Liver (tissue), 9 donors: Measurements from ENCODE around the gene KIAA0930. TPM values are rescaled to one million over a fixed set of nuclear protein-coding genes. Genes with fewer than 3 reads are reported as not detected.

Experiments
- DNase-seq: peaks from one replicate; pipeline ENCODE4 v3.0.0-alpha.2; 2017; ENCODE audit warnings: low spot score
- H3K27ac ChIP-seq, 2 donors: one replicate each; pipeline ENCODE4 v1.7.0; 2013; ENCODE audit warnings: inconsistent platforms in 2 of 2, low read length in 2 of 2, control low read depth in 1 of 2, low read depth in 1 of 2, mild to moderate bottlenecking in 1 of 2
- H3K27me3 ChIP-seq, 4 donors: one replicate each; pipeline versions ENCODE4 v1.6.1 to v1.7.0; 2013; ENCODE audit warnings: low read length in 3 of 4, inconsistent platforms in 1 of 4, mild to moderate bottlenecking in 1 of 4, moderate library complexity in 1 of 4; ENCODE audit not compliant: control insufficient read depth in 4 of 4, insufficient read depth in 4 of 4
- H3K36me3 ChIP-seq, 4 donors: one replicate each; pipeline versions ENCODE4 v1.6.1 to v1.7.0; 2013; ENCODE audit warnings: low read length in 3 of 4, mild to moderate bottlenecking in 3 of 4, low read depth in 1 of 4, moderate library complexity in 1 of 4; ENCODE audit not compliant: control insufficient read depth in 4 of 4, insufficient read depth in 3 of 4
- H3K4me1 ChIP-seq, 4 donors: one replicate each; pipeline versions ENCODE4 v1.6.1 to v1.7.0; 2013; ENCODE audit warnings: low read length in 3 of 4, mild to moderate bottlenecking in 3 of 4, moderate library complexity in 1 of 4; ENCODE audit not compliant: control insufficient read depth in 4 of 4, insufficient read depth in 4 of 4
- H3K4me3 ChIP-seq, 3 donors: one replicate each; pipeline versions ENCODE4 v1.6.1 to v1.7.0; 2013; ENCODE audit warnings: low read length in 3 of 3, control low read depth in 1 of 3, low read depth in 1 of 3, mild to moderate bottlenecking in 1 of 3
- H3K9ac ChIP-seq, 2 donors: one replicate each; pipeline ENCODE4 v1.7.0; 2013; ENCODE audit warnings: low read length in 2 of 2, mild to moderate bottlenecking in 2 of 2, moderate library complexity in 2 of 2, control low read depth in 1 of 2, low read depth in 1 of 2
- H3K9me3 ChIP-seq, 4 donors: one replicate each; pipeline versions ENCODE4 v1.6.1 to v1.7.0; 2013; ENCODE audit warnings: low read length in 3 of 4; ENCODE audit not compliant: control insufficient read depth in 4 of 4
- FOXA2 ChIP-seq: IDR thresholded peaks from 2 replicates; pipeline ENCODE4 v1.6.1; 2016; ENCODE audit warnings: antibody characterized with exemption
- GABPA ChIP-seq, 2 donors: IDR thresholded peaks in 1 of 2; conservative IDR thresholded peaks in 1 of 2; 2 replicates each; pipeline ENCODE4 v1.6.1; 2016; ENCODE audit warnings: antibody characterized with exemption in 2 of 2, mild to moderate bottlenecking in 1 of 2, moderate library complexity in 1 of 2
- HNF4A ChIP-seq, 2 donors: conservative IDR thresholded peaks; 2 replicates each; pipeline ENCODE4 v1.6.1; 2016; ENCODE audit warnings: antibody characterized with exemption in 2 of 2, mild to moderate bottlenecking in 2 of 2
- HNF4G ChIP-seq: IDR thresholded peaks from 2 replicates; pipeline ENCODE4 v1.6.1; 2016; ENCODE audit warnings: antibody characterized with exemption
- NR2F2 ChIP-seq: IDR thresholded peaks from 2 replicates; pipeline ENCODE4 v1.6.1; 2016; ENCODE audit warnings: antibody characterized with exemption
- RAD21 ChIP-seq, 2 donors: IDR thresholded peaks; 2 replicates each; pipeline ENCODE4 v1.6.1; 2016; ENCODE audit warnings: antibody characterized with exemption in 2 of 2, mild to moderate bottlenecking in 2 of 2
- RXRA ChIP-seq, 2 donors: IDR thresholded peaks; 2 replicates each; pipeline ENCODE4 v1.6.1; 2017 to 2018; ENCODE audit warnings: antibody characterized with exemption in 2 of 2, mild to moderate bottlenecking in 1 of 2
- WGBS: extraction: QIAGEN DNeasy Blood & Tissue Kit; methylation state at CpG from one replicate; pipeline ENCODE4 v1.1.7; 2013; 5-methylcytosine and 5-hydroxymethylcytosine counted together
- polyA plus RNA-seq, 2 donors: library from polyadenylated mRNA; stranded (reverse) in 1 of 2; unstranded in 1 of 2; fragments of 200-250 nt in 1 of 2; fragments of >200 nt in 1 of 2; fragmentation: Nextera tagmentation in 1 of 2; extraction: Ambion mirVana in 1 of 2; gene quantifications; one replicate each; pipeline versions ENCODE4 v1.2.1 to v1.2.3, GENCODE V29; 2013 to 2015
- total RNA-seq, 2 donors: library from RNA; depleted of rRNA; stranded (reverse); fragments of >200 nt; gene quantifications; one replicate each; pipeline ENCODE4 v1.2.3, GENCODE V29; 2014
- TF ChIP-seq, protein P1 (sequence below): fragments of 150-350 bp; IDR thresholded peaks from 2 replicates; pipeline ENCODE4 v1.5.1; 2017; ENCODE audit warnings: improper control_type of control experiment, low read depth, low read length; ENCODE audit not compliant: missing input control
- donor health status: healthy.
- donor health status: healthy.
- donor health status: healthy.
- donor health status: healthy.
- donor health status: healthy.

KIAA0930 gene
- total and polyA plus RNA-seq, 4 donors = 6.1 to 30.0 (median 17.6) TPM

DNA sequence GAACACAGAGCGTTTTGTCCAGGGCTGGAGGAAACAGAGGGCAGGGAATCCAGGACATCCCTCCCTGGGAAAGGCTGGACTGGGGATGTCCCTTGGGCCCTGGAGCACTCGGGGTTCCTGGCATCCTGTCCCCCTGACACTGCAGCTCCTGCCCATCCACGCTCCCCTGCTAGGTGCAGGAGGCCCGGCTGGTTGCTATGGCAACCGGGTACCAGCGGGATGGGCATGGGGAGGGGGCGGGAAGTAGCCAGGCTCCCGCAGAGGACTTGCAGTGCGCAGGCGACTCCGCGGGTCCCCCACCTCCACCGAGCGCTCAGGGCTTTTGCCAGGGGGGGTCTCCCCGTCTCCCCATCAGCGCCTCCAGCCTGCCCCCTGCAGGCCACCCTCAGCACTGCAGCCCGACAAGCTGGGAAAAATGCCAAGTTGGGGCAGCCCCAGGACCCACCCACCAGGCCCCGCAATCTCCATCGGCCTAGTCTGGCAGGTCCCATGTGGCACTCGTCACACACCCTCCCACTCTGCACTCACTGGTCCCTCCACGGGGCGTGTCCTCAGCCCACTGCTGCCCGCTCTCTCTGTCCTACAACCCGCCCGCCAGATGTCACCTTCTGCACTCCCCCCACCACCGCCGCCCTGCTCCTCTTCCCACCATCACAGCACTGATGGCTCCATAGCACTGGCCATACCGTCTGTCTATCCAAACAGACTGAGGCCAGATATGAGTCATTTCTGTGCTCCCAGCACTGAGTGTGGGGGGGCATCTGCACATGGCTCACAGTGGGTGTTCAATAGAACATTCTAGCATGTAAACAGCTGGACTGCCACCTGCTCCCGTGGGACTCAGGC is 31.5 kb downstream of the KIAA0930 start:
- peaks cover 0 to 3% (median 0%) of the 10 kb centered on the region in 4 donors for H3K4me1 ChIP-seq
- 78% methylated on average over 29 of the region's 29 CpGs for WGBS
- no peak overlapping the region for H3K9ac ChIP-seq
- H3K27ac ChIP-seq = no peak overlapping the region
- no peak for DNase-seq
- H3K27me3 ChIP-seq = no peaks in the 10 kb centered on the region
- H3K4me3 ChIP-seq = no peak overlapping the region
- H3K9me3 ChIP-seq = no peaks in the 10 kb centered on the region
- H3K36me3 ChIP-seq = peaks cover 0 to 19% (median 6%) of the 10 kb centered on the region in 4 donors
- TF ChIP-seq, protein P1, sequence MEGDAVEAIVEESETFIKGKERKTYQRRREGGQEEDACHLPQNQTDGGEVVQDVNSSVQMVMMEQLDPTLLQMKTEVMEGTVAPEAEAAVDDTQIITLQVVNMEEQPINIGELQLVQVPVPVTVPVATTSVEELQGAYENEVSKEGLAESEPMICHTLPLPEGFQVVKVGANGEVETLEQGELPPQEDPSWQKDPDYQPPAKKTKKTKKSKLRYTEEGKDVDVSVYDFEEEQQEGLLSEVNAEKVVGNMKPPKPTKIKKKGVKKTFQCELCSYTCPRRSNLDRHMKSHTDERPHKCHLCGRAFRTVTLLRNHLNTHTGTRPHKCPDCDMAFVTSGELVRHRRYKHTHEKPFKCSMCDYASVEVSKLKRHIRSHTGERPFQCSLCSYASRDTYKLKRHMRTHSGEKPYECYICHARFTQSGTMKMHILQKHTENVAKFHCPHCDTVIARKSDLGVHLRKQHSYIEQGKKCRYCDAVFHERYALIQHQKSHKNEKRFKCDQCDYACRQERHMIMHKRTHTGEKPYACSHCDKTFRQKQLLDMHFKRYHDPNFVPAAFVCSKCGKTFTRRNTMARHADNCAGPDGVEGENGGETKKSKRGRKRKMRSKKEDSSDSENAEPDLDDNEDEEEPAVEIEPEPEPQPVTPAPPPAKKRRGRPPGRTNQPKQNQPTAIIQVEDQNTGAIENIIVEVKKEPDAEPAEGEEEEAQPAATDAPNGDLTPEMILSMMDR = peak; percentile 39
- no peak for TF ChIP-seq NR2F2

DNA sequence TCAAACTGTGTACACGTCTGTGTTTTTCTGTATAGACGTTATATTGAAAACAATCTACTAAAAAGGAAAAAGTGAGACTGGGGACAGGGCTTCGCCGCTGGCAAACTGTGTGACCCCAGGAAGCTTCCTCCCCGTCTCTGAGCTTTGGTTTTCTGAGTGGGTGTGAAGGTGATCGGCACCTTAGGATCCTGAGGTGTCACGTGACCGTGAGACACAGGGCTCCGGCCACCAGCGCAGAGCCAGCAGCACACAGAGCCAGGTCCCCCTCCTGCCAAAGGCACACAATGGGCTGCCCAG is 32.0 kb downstream of the KIAA0930 start:
- no peak overlapping the region for H3K4me3 ChIP-seq

DNA sequence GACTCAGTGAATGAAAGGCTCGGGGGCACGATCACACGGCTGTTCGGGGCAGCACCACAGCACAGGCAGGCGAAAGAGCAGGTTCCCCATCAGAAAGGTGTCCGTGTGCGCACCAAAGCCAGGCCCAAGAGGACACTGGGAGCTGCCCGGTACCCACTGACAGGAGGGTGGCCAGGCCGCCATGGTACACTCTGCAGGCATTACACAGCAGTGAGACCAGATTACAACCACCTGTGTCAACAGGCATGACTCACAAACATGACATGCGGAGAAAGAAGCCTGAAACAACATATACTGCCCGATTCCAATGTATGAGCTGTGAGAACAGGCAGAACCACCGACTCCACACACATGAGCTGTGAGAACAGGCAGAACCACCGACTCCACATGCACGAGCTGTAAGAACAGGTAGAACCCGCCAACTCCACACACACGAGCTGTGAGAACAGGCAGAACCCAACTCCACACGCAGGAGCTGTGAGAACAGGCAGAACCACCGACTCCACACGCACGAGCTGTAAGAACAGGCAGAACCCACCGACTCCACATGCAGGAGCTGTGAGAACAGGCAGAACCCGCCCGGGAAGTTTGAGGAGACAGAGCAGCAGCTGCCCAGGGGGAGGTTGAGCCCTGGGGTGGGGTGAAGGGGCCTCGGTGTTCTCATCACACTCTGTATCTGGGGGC is 32.6 kb downstream of the KIAA0930 start:
- Histone ChIP-seq H3K27ac (no peak overlapping the region), H3K36me3 (peaks cover 0 to 28% (median 8%) of the 10 kb centered on the region in 4 donors), H3K27me3 (no peaks in the 10 kb centered on the region), H3K4me3 (no peak overlapping the region), H3K4me1 (peaks cover 0 to 3% (median 0%) of the 10 kb centered on the region in 4 donors), H3K9ac (no peak overlapping the region), H3K9me3 (no peaks in the 10 kb centered on the region)
- WGBS = 87% methylated on average over 24 of the region's 24 CpGs
- TF ChIP-seq FOXA2 = no peak
- DNase-seq = no peak

More for the DNA sequence above, 32.0 kb downstream of the KIAA0930 start:
- no peak for DNase-seq
- Histone ChIP-seq H3K36me3 (peaks cover 0 to 23% (median 8%) of the 10 kb centered on the region in 4 donors), H3K27ac (no peak overlapping the region), H3K4me1 (peaks cover 0 to 3% (median 0%) of the 10 kb centered on the region in 4 donors), H3K9me3 (no peaks in the 10 kb centered on the region), H3K27me3 (no peaks in the 10 kb centered on the region), H3K9ac (no peak overlapping the region)
- TF ChIP-seq HNF4G = no peak
- no peak for TF ChIP-seq RXRA (IDR thresholded peaks at IDR 0.05)
- no peak for TF ChIP-seq NR2F2
- TF ChIP-seq RAD21 (IDR thresholded peaks at IDR 0.05) = no peak
- TF ChIP-seq, protein P1 = no peak
- no peak for TF ChIP-seq GABPA (IDR thresholded peaks at IDR 0.05 in 1 of 2, conservative IDR thresholded peaks at IDR 0.05 in 1 of 2)
- no peak for TF ChIP-seq HNF4A (conservative IDR thresholded peaks at IDR 0.05)
- 94% methylated on average over 10 of the region's 10 CpGs for WGBS
